Measurements from ENCODE around the gene ZMPSTE24. TPM values are rescaled to one million over a fixed set of nuclear protein-coding genes. Genes with fewer than 3 reads are reported as not detected.

ZMPSTE24 gene
- total RNA-seq, 1 experiment from 2014 or later: 39.6 TPM

- Histone ChIP-seq H3K4me1 (ENCODE audit: control insufficient read depth in 1 of 2, insufficient read depth in 2 of 2, low read length in 2 of 2) (peaks cover 6 to 36% of the 10 kb centered on the region in 2 experiments; a peak in 3 of 4 replicates), H3K9ac (ENCODE audit: low read length) (no peak overlapping the region)
These were observed 55.4 kb downstream of the ZMPSTE24 start for GRCh38 chr1:40313329-40313957.

More at GRCh38 chr1:40313329-40313957, 55.4 kb downstream of the ZMPSTE24 start:
- CTCF ChIA-PET: interaction anchor here (1.0 kb wide), 2 partner anchors 91 to 160 kb away, joined by 3 read pairs; no protein-coding TSS in a partner anchor
- intact Hi-C loops (cut with micrococcal nuclease): no loop called here
- RAD21 ChIA-PET (ENCODE audit: low non-redundant PET in 1 of 2, low total read pairs in 2 of 2, uncharacterized antibody in 2 of 2, unreplicated experiment in 2 of 2): no interaction called here
- H3K4me3 ChIP-seq (replicated peaks in 1 of 2; ENCODE audit: low read depth in 1 of 2, low read length in 2 of 2): no peak overlapping the region
- no peak for DNase-seq (ENCODE audit: low read depth, low spot score)
- no peak overlapping the region for H2AFZ ChIP-seq (ENCODE audit: low read depth, low read length, poor library complexity, severe bottlenecking)
- no peak for TF ChIP-seq FOSL1 (IDR thresholded peaks at IDR 0.05; ENCODE audit: low read depth)
- TF ChIP-seq JUND (IDR thresholded peaks at IDR 0.05): no peak
- no peak for TF ChIP-seq SRF (IDR thresholded peaks at IDR 0.05; ENCODE audit: low read depth)
- no peak for TF ChIP-seq ZNF274 (IDR thresholded peaks at IDR 0.05; ENCODE audit: low read depth, low read length)
- no peak for TF ChIP-seq ELF1 (IDR thresholded peaks at IDR 0.05; ENCODE audit: borderline replicate concordance, low read depth)
- no peak for TF ChIP-seq CBX3 (IDR thresholded peaks at IDR 0.05; ENCODE audit: low read depth)
- no peak for TF ChIP-seq ZBTB33 (IDR thresholded peaks at IDR 0.05; ENCODE audit: extremely low read depth, insufficient replicate concordance, low read length)
- TF ChIP-seq CEBPB (IDR thresholded peaks at IDR 0.05; ENCODE audit: low read depth): no peak
- TF ChIP-seq CTCF (IDR thresholded peaks at IDR 0.05 in 2 of 3, conservative IDR thresholded peaks at IDR 0.05 in 1 of 3; ENCODE audit: borderline replicate concordance in 1 of 3, insufficient read depth in 1 of 3, low read depth in 2 of 3, low read length in 2 of 3): no peak
- no peak for TF ChIP-seq YY1 (IDR thresholded peaks at IDR 0.05; ENCODE audit: extremely low read depth, insufficient replicate concordance, low read depth, low read length)
- no peak for TF ChIP-seq TCF7L2 (IDR thresholded peaks at IDR 0.05; ENCODE audit: borderline replicate concordance, extremely low read depth, insufficient read depth, insufficient read length)
- no peak for TF ChIP-seq EZH2phosphoT487 (IDR thresholded peaks at IDR 0.05; ENCODE audit: borderline replicate concordance)
- no peak for TF ChIP-seq RAD21 (IDR thresholded peaks at IDR 0.05; ENCODE audit: low read depth)
- no peaks in the 10 kb centered on the region for H3K9me2 ChIP-seq (ENCODE audit: insufficient read depth)
- no peak overlapping the region for H3K4me2 ChIP-seq (ENCODE audit: low read length)
- no peaks in the 10 kb centered on the region for H4K20me1 ChIP-seq (ENCODE audit: insufficient read depth)
- no peaks in the 10 kb centered on the region for H3K79me2 ChIP-seq (ENCODE audit: insufficient read depth, low read length)
- no peaks in the 10 kb centered on the region for H3K36me3 ChIP-seq (ENCODE audit: control insufficient read depth in 1 of 2, insufficient read depth in 2 of 2, low read length in 2 of 2)
- POLR2A ChIA-PET: no interaction called here
- H3K9me3 ChIP-seq (ENCODE audit: control insufficient read depth in 1 of 2, insufficient read depth in 1 of 2, low read depth in 1 of 2, low read length in 2 of 2): no peaks in the 10 kb centered on the region
- no TSS peak for BruUV-seq (replicated peaks)
- H3K27ac ChIP-seq (ENCODE audit: low read depth, low read length): no peak overlapping the region
- no peaks in the 10 kb centered on the region for H3K27me3 ChIP-seq (ENCODE audit: insufficient read depth, low read length)
- no peak for ATAC-seq
